A549 treated with ZK216348 at 1 μM for 4 hours (cell line): Measurements from ENCODE around the gene MTRF1L. TPM values are rescaled to one million over a fixed set of nuclear protein-coding genes. Genes with fewer than 3 reads are reported as not detected.

Source experiments
- total RNA-seq: library from RNA; stranded (reverse); fragments of 200-300 nt; extraction: Qiagen RNA extraction; gene quantifications from 5 replicates; pipeline ENCODE4 v1.2.3, GENCODE V29; 2022; ENCODE audit warnings: low read depth

The MTRF1L gene, protein sequence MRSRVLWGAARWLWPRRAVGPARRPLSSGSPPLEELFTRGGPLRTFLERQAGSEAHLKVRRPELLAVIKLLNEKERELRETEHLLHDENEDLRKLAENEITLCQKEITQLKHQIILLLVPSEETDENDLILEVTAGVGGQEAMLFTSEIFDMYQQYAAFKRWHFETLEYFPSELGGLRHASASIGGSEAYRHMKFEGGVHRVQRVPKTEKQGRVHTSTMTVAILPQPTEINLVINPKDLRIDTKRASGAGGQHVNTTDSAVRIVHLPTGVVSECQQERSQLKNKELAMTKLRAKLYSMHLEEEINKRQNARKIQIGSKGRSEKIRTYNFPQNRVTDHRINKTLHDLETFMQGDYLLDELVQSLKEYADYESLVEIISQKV
- total RNA-seq = 12.1 to 19.5 TPM (median 15.9 TPM) in 5 replicates

GRCh38 chr6:153002613-153003365 is at the start of gene MTRF1L:
Gene MTRF1L, minus strand, starts transcription at chr6:153002709. Its CDS starts 24 bp downstream, at chr6:153002685.

DNA sequence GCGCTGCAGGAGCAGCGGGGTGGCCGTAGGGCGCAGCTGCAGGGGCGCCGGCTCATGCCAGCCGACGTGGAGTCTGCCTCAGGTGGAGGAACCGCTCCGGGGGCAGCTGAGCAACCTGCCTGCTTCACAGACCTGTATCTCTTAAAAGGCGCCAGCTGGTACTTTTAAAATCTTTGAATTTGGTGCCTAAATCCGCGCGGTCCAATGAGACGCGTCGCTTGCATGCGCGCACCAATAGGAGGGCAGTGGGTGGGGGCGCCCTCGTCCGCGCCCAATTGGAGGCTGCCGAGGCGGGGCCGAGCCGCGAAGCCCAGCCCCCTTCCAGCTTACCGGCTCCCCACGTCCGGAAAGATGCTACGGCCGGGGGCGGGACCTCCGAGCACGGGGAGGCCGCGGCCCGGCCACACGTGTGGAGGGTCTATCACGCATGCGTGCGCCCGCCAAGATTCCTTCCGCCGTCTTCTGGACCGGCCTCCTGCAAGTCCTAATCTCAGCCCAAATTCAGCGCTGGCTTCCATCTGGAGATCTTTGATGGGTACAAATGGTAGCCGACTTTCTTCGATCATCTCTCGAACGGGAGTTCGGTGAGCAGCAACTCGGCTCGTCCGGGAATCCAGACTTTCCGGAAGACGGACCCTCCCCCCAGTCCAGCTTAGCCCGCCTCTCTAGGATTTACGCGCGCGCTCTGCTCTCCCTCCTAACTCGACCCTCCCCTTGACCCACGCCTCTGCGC is 19.4 kb downstream of the MTRF1L start, which contains the start of gene FBXO5:
FBXO5 (minus strand) TSS at position 138 of the 733 bp plus-strand sequence; CDS start at position 56, 82 bp downstream.

Other genes starting within 250 kb of the MTRF1L start
- 18.7 to 27.0 TPM (median 19.5 TPM) in 5 replicates for gene FBXO5, start 19.7 kb downstream of the MTRF1L start, total RNA-seq
- gene RGS17, start 128.6 kb upstream of the MTRF1L start, total RNA-seq = 3.2 to 8.4 TPM (median 7.3 TPM) in 5 replicates